GM12872 (cell line): ENCODE data around the gene CLEC18A.

Experiments used
- TF ChIP-seq, protein P1 (sequence below): IDR thresholded peaks from 3 replicates; pipeline ENCODE4 v1.5.1; 2011; ENCODE audit warnings: low read depth, mild to moderate bottlenecking, low read length, moderate library complexity; ENCODE audit not compliant: insufficient read depth

CLEC18A gene

DNA sequence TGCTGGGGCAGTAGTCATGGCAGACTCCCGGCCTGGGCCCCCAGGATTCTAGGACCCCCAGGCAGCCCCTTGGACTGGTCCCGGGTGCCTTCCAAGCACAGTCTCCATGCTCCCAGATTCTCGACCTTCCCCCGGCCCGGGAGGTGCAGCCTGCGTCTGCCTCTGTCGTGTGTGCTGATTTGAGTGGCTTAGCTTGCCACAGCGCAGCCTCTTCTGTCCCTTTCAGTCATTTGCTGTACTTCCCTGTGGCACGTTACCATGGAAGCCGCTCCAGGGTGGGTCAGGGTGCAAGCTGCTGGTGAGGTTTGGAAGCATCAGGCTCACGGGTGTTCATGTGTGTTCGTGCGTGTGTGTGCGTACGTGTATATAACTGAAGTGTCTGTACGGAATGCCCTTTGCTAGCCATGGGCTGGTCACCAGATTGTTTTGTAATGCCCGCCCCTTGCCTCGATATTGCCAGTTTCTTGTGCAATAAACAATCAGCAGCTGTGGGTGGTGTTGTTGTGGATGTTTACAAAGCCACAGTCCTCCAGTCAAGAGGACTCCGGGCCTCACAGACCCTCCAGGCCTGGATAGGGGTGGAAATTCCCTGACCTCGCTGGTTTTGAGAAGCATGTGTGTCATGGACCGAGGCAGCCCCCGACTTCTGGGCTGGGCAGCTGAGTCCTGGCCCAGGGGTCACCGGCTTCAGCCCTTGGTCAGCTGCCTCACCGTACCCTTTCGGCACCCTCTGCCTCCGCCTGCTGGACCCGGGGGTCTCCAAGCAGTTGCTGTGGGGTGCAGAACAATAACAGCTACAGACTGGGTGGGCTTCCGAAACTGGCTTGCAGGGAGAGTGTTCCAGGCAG lies 9.7 kb upstream of the CLEC18A start:
- TF ChIP-seq, protein P1, sequence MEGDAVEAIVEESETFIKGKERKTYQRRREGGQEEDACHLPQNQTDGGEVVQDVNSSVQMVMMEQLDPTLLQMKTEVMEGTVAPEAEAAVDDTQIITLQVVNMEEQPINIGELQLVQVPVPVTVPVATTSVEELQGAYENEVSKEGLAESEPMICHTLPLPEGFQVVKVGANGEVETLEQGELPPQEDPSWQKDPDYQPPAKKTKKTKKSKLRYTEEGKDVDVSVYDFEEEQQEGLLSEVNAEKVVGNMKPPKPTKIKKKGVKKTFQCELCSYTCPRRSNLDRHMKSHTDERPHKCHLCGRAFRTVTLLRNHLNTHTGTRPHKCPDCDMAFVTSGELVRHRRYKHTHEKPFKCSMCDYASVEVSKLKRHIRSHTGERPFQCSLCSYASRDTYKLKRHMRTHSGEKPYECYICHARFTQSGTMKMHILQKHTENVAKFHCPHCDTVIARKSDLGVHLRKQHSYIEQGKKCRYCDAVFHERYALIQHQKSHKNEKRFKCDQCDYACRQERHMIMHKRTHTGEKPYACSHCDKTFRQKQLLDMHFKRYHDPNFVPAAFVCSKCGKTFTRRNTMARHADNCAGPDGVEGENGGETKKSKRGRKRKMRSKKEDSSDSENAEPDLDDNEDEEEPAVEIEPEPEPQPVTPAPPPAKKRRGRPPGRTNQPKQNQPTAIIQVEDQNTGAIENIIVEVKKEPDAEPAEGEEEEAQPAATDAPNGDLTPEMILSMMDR = no peak

GRCh38 chr16:69942099-69942491 lies 9.0 kb upstream of the CLEC18A start:
- TF ChIP-seq, protein P1 = no peak

DNA sequence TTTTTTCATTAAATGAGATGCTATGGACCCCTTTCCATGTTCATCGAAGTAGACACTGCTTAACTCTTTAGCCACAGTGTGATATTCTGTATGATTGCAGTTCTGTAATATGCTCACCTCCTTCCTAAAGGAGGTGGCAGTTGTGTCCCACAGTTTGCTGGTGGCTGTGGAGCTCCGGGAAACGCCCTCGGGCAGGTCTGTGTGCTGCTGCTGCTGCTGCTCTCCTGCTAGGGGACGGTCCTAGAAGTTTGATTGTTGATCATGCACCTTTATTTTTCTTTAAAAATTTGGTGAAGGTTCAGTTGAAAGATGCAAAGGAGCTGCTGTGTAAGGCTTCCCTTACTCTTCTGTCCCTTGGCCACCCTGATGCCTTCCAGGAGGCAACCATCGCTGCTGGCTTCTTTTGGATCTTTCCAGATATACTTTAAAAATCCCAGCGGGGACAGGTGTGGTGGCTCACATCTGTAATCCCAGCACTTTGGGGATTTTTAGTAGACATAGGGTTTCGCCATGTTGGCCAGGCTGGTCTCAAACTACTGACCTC lies 8.4 kb upstream of the CLEC18A start:
- TF ChIP-seq, protein P1 = no peak
